Right lobe of liver (tissue), 6 donors: Measurements from ENCODE around the gene MAPKAPK3. TPM values are rescaled to one million over a fixed set of nuclear protein-coding genes. Genes with fewer than 3 reads are reported as not detected.

Source experiments
- ATAC-seq, 4 donors: fragments of 200-7000 bp; cut with Tn5 transposase; one replicate each; pipeline ENCODE4 v1.9.1; 2020; ENCODE audit warnings: mild to moderate bottlenecking in 4 of 4, moderate library complexity in 4 of 4
- DNase-seq, 3 donors: peaks; one replicate each; pipeline ENCODE4 v3.0.0-alpha.2; 2020
- H3K27ac ChIP-seq, 3 donors: fragments of 200-600 bp; one replicate each; pipeline ENCODE4 v1.8.0; 2022
- H3K27me3 ChIP-seq, 2 donors: fragments of 200-600 bp; one replicate each; pipeline ENCODE4 v1.8.0; 2022
- H3K36me3 ChIP-seq, 4 donors: fragments of 200-600 bp; sonication (generic) in 1 of 4; one replicate each; pipeline versions ENCODE4 v1.5.1 to v1.8.0; 2017 to 2022; ENCODE audit warnings: control low read depth in 1 of 4
- H3K4me1 ChIP-seq, 4 donors: fragments of 200-600 bp; sonication (generic) in 1 of 4; one replicate each; pipeline versions ENCODE4 v1.5.1 to v1.8.0; 2017 to 2022; ENCODE audit warnings: control low read depth in 1 of 4
- H3K4me3 ChIP-seq, 3 donors: fragments of 200-600 bp; one replicate each; pipeline ENCODE4 v1.8.0; 2022
- H3K9me3 ChIP-seq, 4 donors: fragments of 200-600 bp; sonication (generic) in 1 of 4; one replicate each; pipeline versions ENCODE4 v1.5.1 to v1.8.0; 2017 to 2022; ENCODE audit warnings: control low read depth in 1 of 4
- POLR2A ChIP-seq: fragments of 450-650 bp; IDR thresholded peaks from one replicate; pipeline ENCODE4 v1.6.1; 2017; ENCODE audit warnings: antibody characterized with exemption, mild to moderate bottlenecking
- WGBS: methylation state at CpG from one replicate; pipeline ENCODE4 v1.1.6; 2018; ENCODE audit warnings: low coverage, low lambda C conversion rate; ENCODE audit not compliant: insufficient coverage; ENCODE audit errors: missing lambda C conversion rate; 5-methylcytosine and 5-hydroxymethylcytosine counted together
- intact Hi-C, 2 donors: fragments of 100-400 bp; cut with DNase I; formaldehyde crosslinking; loops; one replicate each; pipeline versions ENCODE4 v1.11.2 to v1.14.1; 2022
- total RNA-seq, 6 experiments: library from RNA; depleted of rRNA in 2 of 6; stranded (reverse); fragments of >200 nt in 2 of 6; fragmentation: NEBNext Ultra II Directional in 3 of 6; extraction: Animal tissue kit (Norgen Biotek cat#: 25700) in 3 of 6; gene quantifications; one replicate each; pipeline versions ENCODE4 v1.1.0 to v1.2.4, GENCODE V29; 2016 to 2023
- TF ChIP-seq, protein P1 (sequence below), 4 donors: fragments of 200-600 bp in 3 of 4; fragments of 450-650 bp in 1 of 4; IDR thresholded peaks; one replicate each; pipeline versions ENCODE4 v1.5.1 to v1.8.0; 2016 to 2022; ENCODE audit warnings: antibody characterized with exemption in 4 of 4, mild to moderate bottlenecking in 2 of 4
- donor health status: DM: no; HTN: yes; CAD: no.
- donor health status: DM: no; HTN: no; CAD: no.
- donor health status: DM: no; HTN: no; CAD: no.
- donor health status: DM: no; HTN: yes; CAD: no.
- donor health status: DM: no; HTN: yes; CAD: no.

The MAPKAPK3 gene
- total RNA-seq, 6 experiments from 2014 or later = 16.6 to 21.4 (median 18.6) TPM

DNA sequence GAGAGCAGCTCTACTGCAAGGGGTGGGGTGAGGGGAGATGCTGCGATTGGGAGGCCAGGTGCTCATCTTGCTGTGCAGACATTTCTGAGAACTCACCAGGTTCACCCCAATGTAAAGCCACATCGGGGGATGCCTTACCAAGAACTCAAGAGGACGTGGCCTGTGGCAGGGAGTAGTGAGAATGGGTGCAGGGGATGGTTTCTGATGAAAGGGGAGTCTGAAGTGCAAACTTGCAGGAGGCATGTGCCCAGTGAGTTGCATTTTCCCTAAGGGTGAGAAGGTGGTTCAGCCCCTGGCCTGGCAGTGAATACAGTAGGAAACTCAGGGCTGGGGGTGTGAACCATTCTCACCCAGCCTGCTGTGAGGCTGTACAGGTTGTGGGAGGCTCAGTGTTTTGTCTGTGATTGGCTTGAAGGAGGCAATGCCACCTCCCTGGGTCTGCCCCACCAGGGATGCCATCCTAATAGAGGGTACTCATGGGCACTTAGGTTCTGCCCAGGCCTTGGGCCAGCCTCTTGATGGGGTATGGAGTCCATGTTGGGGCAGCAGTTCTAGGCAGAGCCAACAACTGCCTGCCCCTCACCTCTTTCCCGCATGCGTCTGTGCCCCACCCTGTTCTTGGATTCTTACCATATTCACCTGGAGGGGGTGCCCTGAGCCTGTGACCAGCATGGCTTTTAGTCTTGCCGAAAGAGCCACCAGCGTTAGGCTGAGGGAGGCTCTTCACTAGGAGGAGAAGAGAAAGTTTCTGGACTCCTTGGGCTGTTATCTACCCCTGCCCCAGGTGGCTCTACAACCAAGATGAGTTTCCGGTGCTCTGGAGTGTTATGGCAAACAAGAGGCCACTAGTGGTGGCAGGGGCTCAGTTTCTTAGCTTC is 43.1 kb upstream of the MAPKAPK3 start:
- DNase-seq (no peak), ATAC-seq (no peak)
- TF ChIP-seq POLR2A = no peak
- TF ChIP-seq, protein P1, sequence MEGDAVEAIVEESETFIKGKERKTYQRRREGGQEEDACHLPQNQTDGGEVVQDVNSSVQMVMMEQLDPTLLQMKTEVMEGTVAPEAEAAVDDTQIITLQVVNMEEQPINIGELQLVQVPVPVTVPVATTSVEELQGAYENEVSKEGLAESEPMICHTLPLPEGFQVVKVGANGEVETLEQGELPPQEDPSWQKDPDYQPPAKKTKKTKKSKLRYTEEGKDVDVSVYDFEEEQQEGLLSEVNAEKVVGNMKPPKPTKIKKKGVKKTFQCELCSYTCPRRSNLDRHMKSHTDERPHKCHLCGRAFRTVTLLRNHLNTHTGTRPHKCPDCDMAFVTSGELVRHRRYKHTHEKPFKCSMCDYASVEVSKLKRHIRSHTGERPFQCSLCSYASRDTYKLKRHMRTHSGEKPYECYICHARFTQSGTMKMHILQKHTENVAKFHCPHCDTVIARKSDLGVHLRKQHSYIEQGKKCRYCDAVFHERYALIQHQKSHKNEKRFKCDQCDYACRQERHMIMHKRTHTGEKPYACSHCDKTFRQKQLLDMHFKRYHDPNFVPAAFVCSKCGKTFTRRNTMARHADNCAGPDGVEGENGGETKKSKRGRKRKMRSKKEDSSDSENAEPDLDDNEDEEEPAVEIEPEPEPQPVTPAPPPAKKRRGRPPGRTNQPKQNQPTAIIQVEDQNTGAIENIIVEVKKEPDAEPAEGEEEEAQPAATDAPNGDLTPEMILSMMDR (IDR thresholded peaks at IDR 0.05) = peak in 1 of 4 donors; percentile 10
- Histone ChIP-seq H3K27me3 (no peaks in the 10 kb centered on the region), H3K27ac (no peak overlapping the region), H3K4me1 (peaks cover 0 to 24% (median 10%) of the 10 kb centered on the region in 4 donors), H3K9me3 (no peaks in the 10 kb centered on the region), H3K36me3 (peaks cover 0 to 3% (median 0%) of the 10 kb centered on the region in 4 donors), H3K4me3 (no peak overlapping the region)
- WGBS = 68% methylated on average over 3 of the region's 8 CpGs
- intact Hi-C loops = loop anchor here (2.0 to 5.0 kb wide), 2 partner anchors 38 to 39 kb away; partner anchors contain the start of gene CISH (in 1 of the 2)

DNA sequence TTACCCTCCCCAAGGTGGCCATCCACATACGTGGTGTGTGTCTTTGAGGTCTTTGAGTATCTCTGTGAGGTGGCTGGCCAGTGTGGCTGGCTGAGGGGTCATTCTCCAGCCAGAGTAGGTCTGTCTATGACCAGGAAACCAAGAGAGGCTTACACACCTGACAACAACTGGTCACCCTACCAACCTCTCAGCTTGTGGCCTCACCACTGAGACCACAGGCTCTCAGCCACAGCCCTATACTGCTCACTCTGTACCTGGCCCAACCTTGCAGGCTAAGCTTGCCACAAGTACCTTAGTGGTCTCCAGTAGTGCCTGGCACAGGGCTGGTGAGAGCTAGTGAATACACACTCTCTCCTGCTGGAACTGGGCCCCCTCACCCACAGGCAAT is 42.5 kb upstream of the MAPKAPK3 start:
- Histone ChIP-seq H3K4me1 (peaks cover 0 to 24% (median 10%) of the 10 kb centered on the region in 4 donors), H3K36me3 (peaks cover 0 to 3% (median 0%) of the 10 kb centered on the region in 4 donors), H3K9me3 (no peaks in the 10 kb centered on the region), H3K4me3 (no peak overlapping the region), H3K27me3 (no peaks in the 10 kb centered on the region), H3K27ac (no peak overlapping the region)
- TF ChIP-seq, protein P1 (IDR thresholded peaks at IDR 0.05) = no peak
- no peak for TF ChIP-seq POLR2A
- 80% methylated on average over 1 of the region's 1 CpG for WGBS
- ATAC-seq (no peak), DNase-seq (no peak)
- intact Hi-C loops = loop anchor here in 1 of 2 donors (5.0 kb wide), 1 partner anchor 38 kb away; the partner anchor contains the start of gene CISH

DNA sequence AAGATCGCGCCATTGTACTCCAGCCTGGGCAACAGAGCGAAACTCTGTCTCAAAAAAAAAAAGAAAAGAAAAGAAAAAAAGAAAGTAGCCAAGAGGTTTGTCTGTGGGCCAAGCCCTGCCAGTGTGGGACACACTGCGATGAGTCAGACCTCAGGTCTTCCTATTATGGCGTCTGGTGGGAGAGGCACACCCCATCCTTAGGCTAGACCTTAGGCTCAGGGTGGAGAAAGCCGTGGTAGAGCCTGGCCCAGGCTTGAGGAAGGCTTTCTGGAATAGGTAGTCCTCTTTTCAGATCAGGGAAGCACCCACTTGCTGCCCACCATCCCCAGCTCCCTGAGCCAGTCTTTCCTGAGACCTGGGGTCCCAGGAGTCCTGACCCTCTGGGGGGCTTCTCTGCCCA is 41.6 kb upstream of the MAPKAPK3 start:
- DNase-seq = no peak
- intact Hi-C loops = no loop called here
- Histone ChIP-seq H3K4me1 (peaks cover 0 to 25% (median 10%) of the 10 kb centered on the region in 4 donors), H3K9me3 (no peaks in the 10 kb centered on the region), H3K27me3 (no peaks in the 10 kb centered on the region), H3K4me3 (no peak overlapping the region), H3K36me3 (peaks cover 0 to 3% (median 0%) of the 10 kb centered on the region in 4 donors), H3K27ac (no peak overlapping the region)
- no peak for TF ChIP-seq POLR2A
- TF ChIP-seq, protein P1 (IDR thresholded peaks at IDR 0.05) = no peak
- WGBS = 100% methylated on average over 4 of the region's 6 CpGs
- ATAC-seq = no peak

DNA sequence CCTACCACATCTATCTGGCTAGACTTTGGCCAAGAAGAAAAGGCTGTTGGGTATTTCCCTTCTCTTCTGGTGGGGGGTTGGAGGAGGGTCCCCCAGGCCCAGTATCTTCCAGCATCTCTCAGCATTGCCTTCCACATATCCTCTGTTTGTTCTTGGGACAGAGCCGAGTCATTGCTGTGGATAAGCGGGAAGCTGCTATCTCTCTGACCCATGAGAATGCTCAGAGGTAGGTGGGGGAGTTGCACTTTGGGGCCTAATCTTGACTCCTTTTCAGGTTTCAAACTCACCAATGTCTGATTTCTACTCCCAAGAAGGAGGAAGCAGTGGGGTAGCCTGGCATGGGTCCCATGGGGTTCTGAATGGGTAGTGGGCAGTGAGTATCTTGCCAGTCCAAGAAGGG is 39.6 kb upstream of the MAPKAPK3 start:
- WGBS = no CpG with 5 or more reads among the region's 2 CpGs
- TF ChIP-seq, protein P1 (IDR thresholded peaks at IDR 0.05) = no peak
- no peak for TF ChIP-seq POLR2A
- DNase-seq (no peak), ATAC-seq (no peak)
- intact Hi-C loops = no loop called here
- no peaks in the 10 kb centered on the region for H3K9me3 ChIP-seq
- peaks cover 0 to 38% (median 21%) of the 10 kb centered on the region in 4 donors for H3K4me1 ChIP-seq
- H3K36me3 ChIP-seq = peaks cover 0 to 3% (median 0%) of the 10 kb centered on the region in 4 donors
- no peak overlapping the region for H3K27ac ChIP-seq
- H3K4me3 ChIP-seq = no peak overlapping the region
- no peaks in the 10 kb centered on the region for H3K27me3 ChIP-seq
